Measurements from ENCODE around the gene TXNRD2.

Gene TXNRD2

GRCh38 chr22:19959043-19959586 is 17.5 kb upstream of the TXNRD2 start:
- TF ChIP-seq GATA1 (IDR thresholded peaks at IDR 0.05; ENCODE audit: low read depth, low read length) (no peak), POLR2A (IDR thresholded peaks at IDR 0.05; ENCODE audit: low read length) (no peak)
- peak; percentile 62 for DNase-seq

DNA sequence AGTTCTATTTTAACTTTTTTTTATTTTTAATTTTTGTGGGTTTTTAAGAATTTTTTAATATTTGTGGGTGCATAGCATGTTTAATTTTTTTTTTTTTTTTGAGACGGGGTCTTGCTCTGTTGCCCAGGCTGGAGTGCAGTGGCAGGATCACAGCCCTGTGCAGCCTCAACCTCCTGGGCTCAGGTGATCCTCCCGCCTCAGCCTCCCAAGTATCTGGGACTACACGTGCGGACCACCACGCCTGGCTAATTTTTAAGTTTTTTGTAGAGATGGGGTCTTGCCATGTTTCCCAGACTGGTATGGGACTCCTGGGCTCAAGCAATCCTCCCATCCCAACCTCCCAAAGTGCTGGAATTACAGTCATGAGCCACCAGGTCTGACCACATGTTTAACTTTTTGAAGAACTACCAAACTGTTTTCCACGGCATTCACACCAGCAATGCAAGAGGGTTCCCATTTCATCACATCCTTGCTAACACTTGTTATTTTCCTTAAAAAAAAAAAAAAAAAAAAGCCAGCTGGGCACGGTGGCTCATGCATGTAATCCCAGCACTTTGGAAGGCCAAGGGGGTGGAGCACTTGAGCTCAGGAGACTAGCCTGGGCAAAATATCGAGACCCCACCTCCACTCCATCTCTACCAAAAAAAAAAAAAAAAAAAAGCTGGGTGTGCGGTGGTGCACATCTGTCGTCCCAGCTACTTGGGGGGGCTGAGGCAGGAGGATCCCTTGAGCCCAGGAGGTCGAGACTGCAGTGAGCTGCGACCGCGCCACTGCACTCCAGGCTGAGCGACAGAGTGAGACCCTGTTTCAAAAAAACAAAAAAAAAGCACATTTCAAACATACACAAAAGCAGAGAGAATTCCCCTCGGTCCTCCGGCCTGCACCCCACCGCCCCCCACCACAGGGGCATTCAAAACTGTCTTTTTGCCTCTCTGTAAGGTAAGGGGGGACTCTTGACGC is 16.7 kb upstream of the TXNRD2 start:
- no peak for DNase-seq
- TF ChIP-seq GATA1 (IDR thresholded peaks at IDR 0.05; ENCODE audit: low read depth, low read length) = no peak
- no peak for TF ChIP-seq POLR2A (IDR thresholded peaks at IDR 0.05; ENCODE audit: low read length)

DNA sequence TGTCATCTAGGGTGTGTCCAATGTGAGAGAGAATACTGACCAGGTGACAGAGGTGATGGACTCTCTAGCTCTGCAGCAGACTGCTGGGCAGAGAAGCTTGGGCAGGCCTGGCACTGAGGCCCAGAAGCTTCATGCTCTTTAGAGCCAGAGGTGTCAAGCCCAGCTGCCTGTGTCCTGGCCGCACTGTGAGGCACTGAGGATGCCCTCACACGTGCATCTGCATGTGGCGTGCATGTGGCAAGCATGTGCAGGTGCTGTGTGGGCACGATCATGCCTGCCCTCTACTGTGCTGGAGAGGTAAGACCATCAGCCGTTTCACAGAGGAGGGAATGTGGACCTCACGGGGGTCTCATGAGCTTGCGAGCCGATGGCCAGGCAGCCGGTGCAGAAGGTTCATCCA is 15.8 kb upstream of the TXNRD2 start:
- no peak for TF ChIP-seq POLR2A (IDR thresholded peaks at IDR 0.05; ENCODE audit: low read length)
- TF ChIP-seq GATA1 (IDR thresholded peaks at IDR 0.05; ENCODE audit: low read depth, low read length) = no peak

GRCh38 chr22:19955241-19956128 is 13.9 kb upstream of the TXNRD2 start:
- DNase-seq = no peak
- TF ChIP-seq POLR2A (IDR thresholded peaks at IDR 0.05; ENCODE audit: low read length) (no peak), GATA1 (IDR thresholded peaks at IDR 0.05; ENCODE audit: low read depth, low read length) (no peak)

More for the DNA sequence above, 15.8 kb upstream of the TXNRD2 start:
- no peak for DNase-seq

GRCh38 chr22:19951346-19951745 is 9.7 kb upstream of the TXNRD2 start:
- no peak for TF ChIP-seq GATA1 (IDR thresholded peaks at IDR 0.05; ENCODE audit: low read depth, low read length)
- no peak for TF ChIP-seq POLR2A (IDR thresholded peaks at IDR 0.05; ENCODE audit: low read length)
- DNase-seq = no peak

GRCh38 chr22:19948057-19948760 is 6.6 kb upstream of the TXNRD2 start:
- no peak for TF ChIP-seq GATA1 (IDR thresholded peaks at IDR 0.05; ENCODE audit: low read depth, low read length)
- TF ChIP-seq POLR2A (IDR thresholded peaks at IDR 0.05; ENCODE audit: low read length) = no peak
- DNase-seq = no peak

DNA sequence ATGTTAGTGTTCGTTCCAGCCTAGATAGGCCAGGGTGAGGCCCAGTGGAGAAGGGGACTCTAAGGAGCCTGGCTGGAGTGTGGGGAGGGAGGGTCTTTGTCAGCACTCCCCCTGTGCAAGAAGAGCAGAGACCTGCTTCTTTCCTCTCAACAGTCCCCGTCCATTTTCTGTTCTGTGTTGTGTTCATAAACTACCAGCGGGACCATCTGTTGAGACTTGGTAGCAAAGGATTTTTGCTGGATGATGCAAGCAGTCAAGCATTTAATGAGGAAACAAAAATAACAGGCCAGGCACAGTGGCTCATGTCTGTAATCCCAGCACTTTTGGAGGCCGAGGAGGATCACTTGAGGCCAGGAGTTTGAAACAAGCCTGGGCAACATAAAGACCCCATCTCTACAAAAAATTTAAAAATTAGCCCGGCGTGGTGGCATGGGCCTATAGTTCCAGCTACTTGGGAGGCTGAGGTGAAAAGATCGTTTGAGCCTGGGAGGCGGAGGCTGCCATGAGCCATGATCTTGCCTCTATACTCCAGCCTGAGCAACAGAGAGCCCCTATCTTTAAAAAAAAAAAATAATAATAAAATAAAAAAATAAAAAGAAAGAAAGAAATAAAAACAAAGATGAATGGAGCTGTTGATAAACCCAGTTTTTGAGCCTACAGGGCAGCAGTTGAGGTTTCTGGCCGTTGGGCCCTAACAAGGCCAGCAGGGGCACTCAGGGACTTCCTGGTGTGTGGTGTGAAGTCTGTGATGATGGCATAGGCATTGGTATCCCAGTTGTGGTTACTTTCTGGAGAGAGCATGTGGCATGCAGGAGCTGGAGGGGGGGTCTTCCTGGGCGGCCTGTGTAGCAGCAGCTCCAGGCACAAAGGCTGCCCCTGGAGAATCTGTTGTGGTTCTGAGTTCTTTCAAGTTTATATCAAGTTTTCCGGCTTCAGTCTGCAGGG is 1.7 kb upstream of the TXNRD2 start:
- TF ChIP-seq POLR2A (IDR thresholded peaks at IDR 0.05; ENCODE audit: low read length) (peak; percentile 21), GATA1 (IDR thresholded peaks at IDR 0.05; ENCODE audit: low read depth, low read length) (no peak)
- DNase-seq = peak; percentile 39 to 44

- DNase-seq = peak; percentile 37 to 52
- TF ChIP-seq GATA1 (IDR thresholded peaks at IDR 0.05; ENCODE audit: low read depth, low read length) (no peak), POLR2A (IDR thresholded peaks at IDR 0.05; ENCODE audit: low read length) (no peak)
Observed at GRCh38 chr22:19942157-19943081, 801 bp upstream of the TXNRD2 start.

DNA sequence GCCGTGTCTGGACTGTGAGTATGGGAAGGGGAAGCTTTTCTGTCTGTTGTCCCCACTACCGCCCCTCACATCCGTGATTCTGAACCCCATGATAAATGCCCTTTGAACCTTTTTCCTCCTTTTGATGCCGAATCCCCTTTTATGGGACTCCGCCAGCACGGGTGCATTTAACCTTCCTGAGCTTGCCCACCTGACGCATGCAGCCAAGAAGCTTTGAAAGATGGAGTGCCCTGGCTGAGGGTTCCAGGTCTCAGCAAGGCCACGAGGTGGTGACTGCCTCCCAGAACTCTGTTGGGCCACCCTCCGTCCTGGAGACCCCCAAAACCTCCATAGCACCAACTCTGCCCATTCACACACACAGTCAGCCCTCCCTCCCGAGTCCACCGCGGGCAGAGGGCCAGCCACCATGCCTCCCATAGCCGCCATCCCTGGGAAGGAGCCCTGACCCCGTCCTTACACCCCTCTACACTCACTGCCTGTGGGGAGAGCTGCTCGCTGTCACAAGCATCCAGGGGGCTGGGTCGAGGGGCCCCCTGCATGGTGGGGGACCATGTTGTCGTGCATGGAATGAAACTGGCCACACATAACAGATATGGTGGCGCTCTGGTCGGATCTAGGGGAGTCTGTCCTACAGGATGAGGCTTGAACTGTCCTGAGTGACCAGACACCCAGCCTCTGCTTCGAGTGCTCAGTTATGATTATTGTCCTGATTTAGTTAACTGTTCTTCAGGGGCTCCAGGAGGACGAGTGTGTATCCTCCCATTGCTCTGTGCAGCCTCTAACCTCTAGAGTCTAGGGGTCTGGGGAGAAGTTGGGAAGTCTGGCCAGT is 868 bp downstream of the TXNRD2 start:
- TF ChIP-seq POLR2A (IDR thresholded peaks at IDR 0.05; ENCODE audit: low read length) = no peak
- no peak for TF ChIP-seq GATA1 (IDR thresholded peaks at IDR 0.05; ENCODE audit: low read depth, low read length)
- no peak for DNase-seq

GRCh38 chr22:19937616-19938473 is 3.8 kb downstream of the TXNRD2 start:
- no peak for TF ChIP-seq GATA1 (IDR thresholded peaks at IDR 0.05; ENCODE audit: low read depth, low read length)
- TF ChIP-seq POLR2A (IDR thresholded peaks at IDR 0.05; ENCODE audit: low read length) = no peak
- no peak for DNase-seq

Data from erythroblast (primary cell).